Peyer's patch (tissue), 4 donors: ENCODE data around the gene DNER. TPM values are rescaled to one million over a fixed set of nuclear protein-coding genes. Genes with fewer than 3 reads are reported as not detected.
"Not testable (repeated sequence)": the region's sequence is repeated elsewhere in the genome, so short reads cannot be mapped to it uniquely, and the experiment has no call there.

ENCODE experiments used
- DNase-seq, 3 donors: peaks; one replicate each; pipeline ENCODE4 v3.0.0-alpha.2; 2017 to 2019
- H3K27ac ChIP-seq, 4 donors: fragments of 200-600 bp; sonication (generic); one replicate each; pipeline ENCODE4 v1.5.1; 2016 to 2019
- H3K27me3 ChIP-seq, 2 donors: fragments of 200-600 bp; sonication (generic); one replicate each; pipeline ENCODE4 v1.5.1; 2019
- H3K36me3 ChIP-seq, 3 donors: fragments of 200-600 bp; sonication (generic); one replicate each; pipeline ENCODE4 v1.5.1; 2016 to 2019
- H3K4me1 ChIP-seq, 4 donors: fragments of 200-600 bp; sonication (generic); one replicate each; pipeline ENCODE4 v1.5.1; 2016 to 2019
- H3K4me3 ChIP-seq, 4 donors: fragments of 200-600 bp; sonication (generic); 1 replicate in 3 of 4; 2 replicates in 1 of 4; pipeline ENCODE4 v1.5.1; 2016 to 2019; ENCODE audit warnings: mild to moderate bottlenecking in 1 of 4
- H3K9me3 ChIP-seq, 4 donors: fragments of 200-600 bp; sonication (generic); one replicate each; pipeline ENCODE4 v1.5.1; 2016 to 2019; ENCODE audit warnings: mild to moderate bottlenecking in 1 of 4
- POLR2A ChIP-seq, 2 donors: fragments of 450-650 bp; IDR thresholded peaks; one replicate each; pipeline ENCODE4 v1.5.1; 2017; ENCODE audit warnings: antibody characterized with exemption in 2 of 2, mild to moderate bottlenecking in 2 of 2, moderate library complexity in 2 of 2
- total RNA-seq, 4 donors: library from RNA; depleted of rRNA; stranded (reverse); fragments of >200 nt; gene quantifications; one replicate each; pipeline ENCODE4 v1.1.0, GENCODE V29; 2016
- TF ChIP-seq, protein P1 (sequence below), 6 experiments: fragments of 450-650 bp in 4 of 6; fragments of 200-600 bp in 2 of 6; sonication (generic) in 1 of 6; IDR thresholded peaks; one replicate each; pipeline ENCODE4 v1.5.1; 2017 to 2019; ENCODE audit warnings: antibody characterized with exemption in 6 of 6, mild to moderate bottlenecking in 3 of 6, moderate library complexity in 1 of 6

DNER gene
- total RNA-seq, 4 donors from 2014 or later = 0.35 to 2.5 (median 1.3) TPM; not detected in 1

- Histone ChIP-seq H3K27ac (no peak overlapping the region), H3K4me1 (no peaks in the 10 kb centered on the region), H3K9me3 (no peaks in the 10 kb centered on the region), H3K36me3 (no peaks in the 10 kb centered on the region), H3K27me3 (no peaks in the 10 kb centered on the region), H3K4me3 (no peak overlapping the region)
- TF ChIP-seq, protein P1, sequence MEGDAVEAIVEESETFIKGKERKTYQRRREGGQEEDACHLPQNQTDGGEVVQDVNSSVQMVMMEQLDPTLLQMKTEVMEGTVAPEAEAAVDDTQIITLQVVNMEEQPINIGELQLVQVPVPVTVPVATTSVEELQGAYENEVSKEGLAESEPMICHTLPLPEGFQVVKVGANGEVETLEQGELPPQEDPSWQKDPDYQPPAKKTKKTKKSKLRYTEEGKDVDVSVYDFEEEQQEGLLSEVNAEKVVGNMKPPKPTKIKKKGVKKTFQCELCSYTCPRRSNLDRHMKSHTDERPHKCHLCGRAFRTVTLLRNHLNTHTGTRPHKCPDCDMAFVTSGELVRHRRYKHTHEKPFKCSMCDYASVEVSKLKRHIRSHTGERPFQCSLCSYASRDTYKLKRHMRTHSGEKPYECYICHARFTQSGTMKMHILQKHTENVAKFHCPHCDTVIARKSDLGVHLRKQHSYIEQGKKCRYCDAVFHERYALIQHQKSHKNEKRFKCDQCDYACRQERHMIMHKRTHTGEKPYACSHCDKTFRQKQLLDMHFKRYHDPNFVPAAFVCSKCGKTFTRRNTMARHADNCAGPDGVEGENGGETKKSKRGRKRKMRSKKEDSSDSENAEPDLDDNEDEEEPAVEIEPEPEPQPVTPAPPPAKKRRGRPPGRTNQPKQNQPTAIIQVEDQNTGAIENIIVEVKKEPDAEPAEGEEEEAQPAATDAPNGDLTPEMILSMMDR (IDR thresholded peaks at IDR 0.05) = no peak
- TF ChIP-seq POLR2A (IDR thresholded peaks at IDR 0.05) = no peak
- DNase-seq = no peak
Observed at GRCh38 chr2:229732897-229733296, 18.5 kb upstream of the DNER start.

DNA sequence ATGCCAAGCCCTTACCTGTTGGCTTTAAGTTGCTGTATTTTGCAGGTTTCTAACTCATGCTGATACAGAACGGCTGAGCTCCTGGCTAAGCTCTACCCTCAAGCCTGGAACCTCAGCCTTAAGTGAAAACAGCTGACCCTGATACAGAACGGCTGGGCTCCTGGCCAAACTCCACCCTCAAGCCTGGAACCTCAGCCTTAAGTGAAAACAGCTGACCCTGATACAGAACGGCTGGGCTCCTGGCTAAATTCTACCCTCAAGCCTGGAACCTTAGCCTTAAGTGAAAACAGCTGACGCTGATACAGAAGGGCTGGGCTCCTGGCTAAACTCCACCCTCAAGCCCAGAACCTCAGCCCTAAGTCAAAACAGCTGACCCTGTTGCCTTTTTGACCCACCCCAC lies 17.6 kb upstream of the DNER start:
- Histone ChIP-seq H3K9me3 (no peaks in the 10 kb centered on the region), H3K4me1 (no peaks in the 10 kb centered on the region), H3K27me3 (no peaks in the 10 kb centered on the region), H3K4me3 (no peak overlapping the region), H3K36me3 (no peaks in the 10 kb centered on the region), H3K27ac (no peak overlapping the region)
- no peak for DNase-seq
- TF ChIP-seq, protein P1 (IDR thresholded peaks at IDR 0.05) = no peak
- no peak for TF ChIP-seq POLR2A (IDR thresholded peaks at IDR 0.05)

DNA sequence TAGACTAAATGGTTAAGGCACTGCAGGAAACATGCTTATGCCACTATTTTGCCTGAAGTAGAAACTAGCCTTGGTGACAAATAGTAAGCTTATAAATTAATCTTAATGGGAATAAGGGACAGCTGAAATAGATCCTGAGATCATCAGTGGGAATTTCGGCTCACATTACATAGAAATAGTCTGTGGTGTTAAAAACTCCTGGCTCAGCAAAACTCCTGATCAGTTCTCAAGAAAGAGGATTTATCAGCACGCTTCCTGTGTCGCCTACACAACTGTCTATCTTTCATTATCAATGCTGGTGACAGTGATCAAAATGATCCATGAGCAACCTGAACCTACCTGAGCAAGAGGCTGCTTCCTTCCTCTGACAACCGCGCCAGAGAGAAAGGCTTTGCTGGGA lies 17.0 kb upstream of the DNER start:
- H3K27ac ChIP-seq = no peak overlapping the region
- H3K4me3 ChIP-seq = no peak overlapping the region
- H3K27me3 ChIP-seq = no peaks in the 10 kb centered on the region
- H3K4me1 ChIP-seq = no peaks in the 10 kb centered on the region
- TF ChIP-seq, protein P1 (IDR thresholded peaks at IDR 0.05) = no peak
- TF ChIP-seq POLR2A (IDR thresholded peaks at IDR 0.05) = no peak
- DNase-seq = no peak
- no peaks in the 10 kb centered on the region for H3K36me3 ChIP-seq
- H3K9me3 ChIP-seq = no peaks in the 10 kb centered on the region

DNA sequence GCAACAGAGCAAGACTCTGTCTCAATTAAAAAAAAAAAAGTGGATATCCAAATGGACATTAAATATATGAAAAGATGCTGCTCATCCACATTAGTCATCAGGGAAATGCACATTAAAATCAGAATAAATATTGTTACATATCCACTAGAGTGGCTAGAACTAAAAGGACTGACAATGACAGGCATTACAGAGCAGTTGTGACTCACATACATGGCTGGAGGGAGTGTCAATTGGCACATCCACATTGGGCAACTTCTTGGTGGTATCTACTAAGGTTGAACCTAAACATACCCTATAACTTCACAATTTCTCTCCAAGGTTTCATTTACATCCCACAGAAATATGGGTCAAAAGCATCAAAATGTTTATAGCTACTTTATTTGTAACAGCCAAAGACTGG lies 14.0 kb upstream of the DNER start:
- no peak overlapping the region for H3K27ac ChIP-seq
- H3K9me3 ChIP-seq = no peaks in the 10 kb centered on the region
- TF ChIP-seq POLR2A (IDR thresholded peaks at IDR 0.05) = no peak
- no peak for DNase-seq
- H3K4me1 ChIP-seq = no peaks in the 10 kb centered on the region
- no peaks in the 10 kb centered on the region for H3K36me3 ChIP-seq
- H3K27me3 ChIP-seq = no peaks in the 10 kb centered on the region
- no peak overlapping the region for H3K4me3 ChIP-seq

DNA sequence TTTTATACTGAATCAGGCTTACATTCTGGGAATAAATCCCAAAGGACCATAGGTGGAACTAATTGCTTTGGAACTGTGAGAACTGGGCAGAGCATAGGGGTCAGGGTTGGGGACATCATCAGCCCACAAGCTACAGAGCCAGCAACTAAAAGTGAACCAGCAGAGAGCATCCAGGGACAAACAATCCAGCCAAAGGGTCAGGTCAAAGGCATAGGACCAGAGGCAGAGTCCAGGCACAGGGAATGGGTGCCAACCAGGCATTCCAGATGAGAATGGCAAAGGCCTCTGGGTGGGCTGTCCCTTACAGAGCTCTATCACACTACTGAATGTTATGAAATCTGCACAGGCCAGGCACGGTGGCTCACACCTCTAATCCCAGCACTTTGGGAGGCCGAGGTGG lies 12.3 kb upstream of the DNER start:
- DNase-seq = no peak
- H3K27me3 ChIP-seq = no peaks in the 10 kb centered on the region
- TF ChIP-seq, protein P1 (IDR thresholded peaks at IDR 0.05) = no peak
- no peak for TF ChIP-seq POLR2A (IDR thresholded peaks at IDR 0.05)
- H3K4me3 ChIP-seq = no peak overlapping the region
- H3K27ac ChIP-seq = no peak overlapping the region
- H3K36me3 ChIP-seq = no peaks in the 10 kb centered on the region
- no peaks in the 10 kb centered on the region for H3K4me1 ChIP-seq
- H3K9me3 ChIP-seq = no peaks in the 10 kb centered on the region

DNA sequence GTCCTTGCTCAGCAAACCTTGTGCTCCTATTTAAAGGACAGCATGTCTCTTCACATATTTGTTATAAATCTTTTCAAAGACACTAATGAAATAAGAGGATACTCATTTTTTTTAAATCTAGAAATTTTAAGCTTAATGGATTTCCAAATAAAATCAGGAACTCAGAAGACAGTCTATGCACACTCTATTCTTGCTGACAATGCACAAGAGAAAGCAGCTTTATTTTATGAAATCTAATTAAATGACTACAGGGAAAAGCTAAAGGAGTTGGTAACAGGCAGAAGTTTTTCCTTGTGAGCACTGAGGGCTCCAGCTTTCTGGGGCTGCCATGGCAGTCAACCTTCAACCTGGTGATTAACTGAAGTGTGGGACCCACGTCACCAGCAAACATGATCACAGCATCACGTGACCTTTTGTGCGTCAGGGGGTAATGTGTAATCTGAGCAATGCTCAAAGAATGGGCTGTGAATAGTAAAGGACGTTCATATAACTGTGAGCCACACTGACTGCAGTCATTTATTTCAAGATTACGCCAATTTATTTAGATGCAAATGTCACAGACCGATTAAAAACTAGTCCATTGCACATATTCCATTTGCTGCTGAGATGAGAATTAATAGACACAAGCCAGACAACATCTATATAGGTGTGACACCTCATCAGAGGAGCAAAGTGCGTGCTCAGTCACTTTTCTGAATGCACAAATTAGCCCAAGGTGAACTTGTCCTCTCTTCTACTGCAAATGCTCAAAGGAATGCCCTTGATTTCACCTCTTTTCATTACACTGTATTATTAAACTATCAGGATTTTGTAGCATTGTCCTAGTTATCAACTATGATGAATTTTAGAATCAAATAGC lies 11.6 kb upstream of the DNER start:
- DNase-seq = no peak
- H3K9me3 ChIP-seq = no peaks in the 10 kb centered on the region
- TF ChIP-seq, protein P1 (IDR thresholded peaks at IDR 0.05) = no peak
- TF ChIP-seq POLR2A (IDR thresholded peaks at IDR 0.05) = no peak
- H3K27ac ChIP-seq = no peak overlapping the region
- H3K36me3 ChIP-seq = no peaks in the 10 kb centered on the region
- H3K27me3 ChIP-seq = no peaks in the 10 kb centered on the region
- no peak overlapping the region for H3K4me3 ChIP-seq
- H3K4me1 ChIP-seq = no peaks in the 10 kb centered on the region

DNA sequence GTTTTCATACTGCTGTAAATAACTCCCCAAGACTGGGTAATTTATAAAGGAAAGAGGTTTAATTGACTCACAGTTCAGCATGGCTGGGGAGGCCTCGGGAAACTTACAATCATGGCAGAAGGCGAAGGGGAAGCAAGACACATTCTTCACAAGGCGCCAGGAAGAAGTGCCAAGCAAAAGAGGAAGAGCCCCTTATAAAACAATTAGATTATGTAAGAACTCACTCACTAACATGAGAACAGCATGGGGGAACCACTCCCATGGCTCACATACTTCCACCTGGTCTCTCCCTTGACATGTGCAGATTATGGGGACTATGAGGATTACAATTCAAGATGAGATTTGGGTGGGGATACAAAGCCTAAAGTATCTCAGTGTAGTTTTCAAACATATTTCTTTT lies 8.8 kb upstream of the DNER start:
- not testable (repeated sequence) for H3K36me3 ChIP-seq, H3K9me3 ChIP-seq, H3K4me3 ChIP-seq, H3K27ac ChIP-seq, H3K27me3 ChIP-seq, DNase-seq, H3K4me1 ChIP-seq
